HCT116 (cell line): Measurements from ENCODE around the gene ANO4.

Experiments
- CTCF ChIP-seq, 3 experiments: fragments of 200-600 bp in 1 of 3; sonication (generic) in 1 of 3; IDR thresholded peaks in 2 of 3; conservative IDR thresholded peaks in 1 of 3; 2 replicates each; pipeline ENCODE4 v1.5.1; 2012 to 2017; ENCODE audit warnings: low read depth in 2 of 3, low read length in 2 of 3, antibody characterized with exemption in 1 of 3, borderline replicate concordance in 1 of 3, control low read depth in 1 of 3, mild to moderate bottlenecking in 1 of 3, mixed read lengths in 1 of 3, mixed run types in 1 of 3, moderate library complexity in 1 of 3; ENCODE audit not compliant: insufficient read depth in 1 of 3
- MAX ChIP-seq: IDR thresholded peaks from 2 replicates; pipeline ENCODE4 v1.6.1; 2012
- TF ChIP-seq, protein P1 (sequence below): IDR thresholded peaks from 2 replicates; pipeline ENCODE4 v1.6.1; 2012; ENCODE audit warnings: low read depth

DNA sequence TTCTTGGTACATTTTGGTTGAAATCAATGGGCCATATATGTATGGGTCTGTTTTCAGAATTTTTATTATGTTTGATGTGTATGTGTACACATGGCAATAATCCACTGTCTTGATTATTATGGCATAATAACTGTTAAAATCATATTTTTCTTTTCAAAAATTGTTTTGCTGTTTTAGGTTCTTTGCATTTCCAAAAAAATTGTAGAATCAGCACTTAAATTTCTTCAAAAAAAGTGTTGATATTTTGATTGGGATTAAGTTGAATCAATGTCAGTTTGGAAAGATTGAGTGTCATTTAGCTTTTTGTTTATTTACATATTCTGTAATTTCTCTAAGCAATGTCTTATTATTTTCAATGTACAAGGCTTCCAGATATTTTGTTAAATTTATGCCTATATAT lies 261.4 kb downstream of the ANO4 start:
- no peak for TF ChIP-seq MAX
- no peak for TF ChIP-seq CTCF (IDR thresholded peaks at IDR 0.05 in 2 of 3, conservative IDR thresholded peaks at IDR 0.05 in 1 of 3; ENCODE audit: borderline replicate concordance in 1 of 3, insufficient read depth in 1 of 3, low read depth in 2 of 3, low read length in 2 of 3)
- TF ChIP-seq, protein P1, sequence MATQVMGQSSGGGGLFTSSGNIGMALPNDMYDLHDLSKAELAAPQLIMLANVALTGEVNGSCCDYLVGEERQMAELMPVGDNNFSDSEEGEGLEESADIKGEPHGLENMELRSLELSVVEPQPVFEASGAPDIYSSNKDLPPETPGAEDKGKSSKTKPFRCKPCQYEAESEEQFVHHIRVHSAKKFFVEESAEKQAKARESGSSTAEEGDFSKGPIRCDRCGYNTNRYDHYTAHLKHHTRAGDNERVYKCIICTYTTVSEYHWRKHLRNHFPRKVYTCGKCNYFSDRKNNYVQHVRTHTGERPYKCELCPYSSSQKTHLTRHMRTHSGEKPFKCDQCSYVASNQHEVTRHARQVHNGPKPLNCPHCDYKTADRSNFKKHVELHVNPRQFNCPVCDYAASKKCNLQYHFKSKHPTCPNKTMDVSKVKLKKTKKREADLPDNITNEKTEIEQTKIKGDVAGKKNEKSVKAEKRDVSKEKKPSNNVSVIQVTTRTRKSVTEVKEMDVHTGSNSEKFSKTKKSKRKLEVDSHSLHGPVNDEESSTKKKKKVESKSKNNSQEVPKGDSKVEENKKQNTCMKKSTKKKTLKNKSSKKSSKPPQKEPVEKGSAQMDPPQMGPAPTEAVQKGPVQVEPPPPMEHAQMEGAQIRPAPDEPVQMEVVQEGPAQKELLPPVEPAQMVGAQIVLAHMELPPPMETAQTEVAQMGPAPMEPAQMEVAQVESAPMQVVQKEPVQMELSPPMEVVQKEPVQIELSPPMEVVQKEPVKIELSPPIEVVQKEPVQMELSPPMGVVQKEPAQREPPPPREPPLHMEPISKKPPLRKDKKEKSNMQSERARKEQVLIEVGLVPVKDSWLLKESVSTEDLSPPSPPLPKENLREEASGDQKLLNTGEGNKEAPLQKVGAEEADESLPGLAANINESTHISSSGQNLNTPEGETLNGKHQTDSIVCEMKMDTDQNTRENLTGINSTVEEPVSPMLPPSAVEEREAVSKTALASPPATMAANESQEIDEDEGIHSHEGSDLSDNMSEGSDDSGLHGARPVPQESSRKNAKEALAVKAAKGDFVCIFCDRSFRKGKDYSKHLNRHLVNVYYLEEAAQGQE = no peak
